ENCODE data around the gene CACNA2D2.

The CACNA2D2 gene

GRCh38 chr3:50445919-50446318 lies 57.5 kb downstream of the CACNA2D2 start:
- no peaks in the 10 kb centered on the region for H3K27me3 ChIP-seq (ENCODE audit: insufficient read depth, low read length, poor library complexity, severe bottlenecking)
- TF ChIP-seq EZH2phosphoT487 (IDR thresholded peaks at IDR 0.05; ENCODE audit: borderline replicate concordance) (no peak), CTCF (conservative IDR thresholded peaks at IDR 0.05; ENCODE audit: low read length) (no peak)
- no peak overlapping the region for H3K4me2 ChIP-seq (ENCODE audit: low read depth, low read length, poor library complexity, severe bottlenecking)

DNA sequence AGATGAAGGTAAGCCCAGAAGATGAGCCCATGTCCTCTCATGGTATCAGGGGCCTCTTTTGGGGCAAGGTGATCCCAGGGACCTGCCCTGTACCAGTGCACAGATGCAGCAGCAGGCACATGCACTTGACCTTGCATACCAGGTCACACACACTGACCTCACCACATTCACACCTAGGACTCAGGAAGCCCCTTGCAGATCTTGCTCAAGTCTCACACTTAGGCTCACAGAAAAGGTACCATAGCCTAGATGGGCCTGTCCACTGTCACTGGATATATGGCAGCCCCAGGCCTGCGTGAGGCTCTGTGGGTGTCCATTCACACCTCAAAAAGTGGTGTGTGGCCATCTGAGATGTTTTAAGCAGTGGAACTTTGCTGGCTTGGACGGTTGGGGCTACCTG lies 58.7 kb downstream of the CACNA2D2 start:
- no peak overlapping the region for H3K4me3 ChIP-seq (ENCODE audit: low read length, poor library complexity, severe bottlenecking)
- no peak overlapping the region for H3K4me2 ChIP-seq (ENCODE audit: low read depth, low read length, poor library complexity, severe bottlenecking)
- H3K4me1 ChIP-seq (ENCODE audit: insufficient read depth, low read length, poor library complexity, severe bottlenecking): no peaks in the 10 kb centered on the region
- no peaks in the 10 kb centered on the region for H3K36me3 ChIP-seq (ENCODE audit: insufficient read depth, low read length)
- H3K79me2 ChIP-seq (ENCODE audit: insufficient read depth, low read length): no peaks in the 10 kb centered on the region
- no peaks in the 10 kb centered on the region for H3K9me3 ChIP-seq (ENCODE audit: insufficient read depth, low read depth, low read length)
- no peak overlapping the region for H2AFZ ChIP-seq (ENCODE audit: low read length)
- H3K27me3 ChIP-seq (ENCODE audit: insufficient read depth, low read length, poor library complexity, severe bottlenecking): no peaks in the 10 kb centered on the region
- no peaks in the 10 kb centered on the region for H3F3A ChIP-seq (ENCODE audit: low read depth)
- H4K20me1 ChIP-seq (ENCODE audit: insufficient read depth, low read length, poor library complexity, severe bottlenecking): no peaks in the 10 kb centered on the region
- no peaks in the 10 kb centered on the region for H3K9me2 ChIP-seq (replicated peaks; ENCODE audit: low read depth, low read length)
- TF ChIP-seq EZH2phosphoT487 (IDR thresholded peaks at IDR 0.05; ENCODE audit: borderline replicate concordance): no peak
- no peak for TF ChIP-seq CTCF (conservative IDR thresholded peaks at IDR 0.05; ENCODE audit: low read length)
- no peak overlapping the region for H3K9ac ChIP-seq (ENCODE audit: low read depth, low read length, poor library complexity, severe bottlenecking)

More at GRCh38 chr3:50445919-50446318, 57.5 kb downstream of the CACNA2D2 start:
- H3K9me2 ChIP-seq (replicated peaks; ENCODE audit: low read depth, low read length): no peaks in the 10 kb centered on the region
- no peaks in the 10 kb centered on the region for H3K36me3 ChIP-seq (ENCODE audit: insufficient read depth, low read length)
- no peak overlapping the region for H3K4me3 ChIP-seq (ENCODE audit: low read length, poor library complexity, severe bottlenecking)
- no peaks in the 10 kb centered on the region for H3F3A ChIP-seq (ENCODE audit: low read depth)
- no peak overlapping the region for H2AFZ ChIP-seq (ENCODE audit: low read length)
- no peaks in the 10 kb centered on the region for H3K4me1 ChIP-seq (ENCODE audit: insufficient read depth, low read length, poor library complexity, severe bottlenecking)
- no peaks in the 10 kb centered on the region for H3K9me3 ChIP-seq (ENCODE audit: insufficient read depth, low read depth, low read length)
- no peak overlapping the region for H3K9ac ChIP-seq (ENCODE audit: low read depth, low read length, poor library complexity, severe bottlenecking)
- no peaks in the 10 kb centered on the region for H3K79me2 ChIP-seq (ENCODE audit: insufficient read depth, low read length)
- H4K20me1 ChIP-seq (ENCODE audit: insufficient read depth, low read length, poor library complexity, severe bottlenecking): no peaks in the 10 kb centered on the region

DNA sequence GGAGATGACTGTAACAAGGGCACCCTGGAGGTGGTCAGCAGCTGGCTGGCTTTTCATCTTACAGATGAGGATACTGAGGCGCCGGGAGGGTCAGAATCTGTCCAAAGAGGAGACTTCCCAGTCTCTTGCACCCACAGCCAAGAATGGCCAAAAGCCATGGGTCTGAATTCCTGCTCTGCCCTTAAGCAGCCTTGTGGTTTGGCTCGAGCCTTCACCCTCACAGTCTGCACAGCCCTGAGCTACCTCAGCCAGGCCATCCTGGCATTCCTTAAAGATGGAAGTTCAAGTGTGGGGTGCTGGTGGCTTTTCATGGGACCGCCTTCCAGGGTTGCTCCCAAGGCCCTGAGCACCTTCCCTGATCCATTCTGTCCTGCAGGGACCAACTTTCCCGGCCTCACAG lies 59.2 kb downstream of the CACNA2D2 start:
- Histone ChIP-seq H3K27me3 (ENCODE audit: insufficient read depth, low read length, poor library complexity, severe bottlenecking) (no peaks in the 10 kb centered on the region), H4K20me1 (ENCODE audit: insufficient read depth, low read length, poor library complexity, severe bottlenecking) (no peaks in the 10 kb centered on the region), H3K4me2 (ENCODE audit: low read depth, low read length, poor library complexity, severe bottlenecking) (no peak overlapping the region), H3F3A (ENCODE audit: low read depth) (no peaks in the 10 kb centered on the region), H2AFZ (ENCODE audit: low read length) (no peak overlapping the region), H3K9me3 (ENCODE audit: insufficient read depth, low read depth, low read length) (no peaks in the 10 kb centered on the region), H3K4me3 (ENCODE audit: low read length, poor library complexity, severe bottlenecking) (no peak overlapping the region), H3K9me2 (replicated peaks; ENCODE audit: low read depth, low read length) (no peaks in the 10 kb centered on the region), H3K4me1 (ENCODE audit: insufficient read depth, low read length, poor library complexity, severe bottlenecking) (no peaks in the 10 kb centered on the region), H3K79me2 (ENCODE audit: insufficient read depth, low read length) (no peaks in the 10 kb centered on the region), H3K36me3 (ENCODE audit: insufficient read depth, low read length) (no peaks in the 10 kb centered on the region), H3K9ac (ENCODE audit: low read depth, low read length, poor library complexity, severe bottlenecking) (no peak overlapping the region)
- no peak for TF ChIP-seq EZH2phosphoT487 (IDR thresholded peaks at IDR 0.05; ENCODE audit: borderline replicate concordance)

DNA sequence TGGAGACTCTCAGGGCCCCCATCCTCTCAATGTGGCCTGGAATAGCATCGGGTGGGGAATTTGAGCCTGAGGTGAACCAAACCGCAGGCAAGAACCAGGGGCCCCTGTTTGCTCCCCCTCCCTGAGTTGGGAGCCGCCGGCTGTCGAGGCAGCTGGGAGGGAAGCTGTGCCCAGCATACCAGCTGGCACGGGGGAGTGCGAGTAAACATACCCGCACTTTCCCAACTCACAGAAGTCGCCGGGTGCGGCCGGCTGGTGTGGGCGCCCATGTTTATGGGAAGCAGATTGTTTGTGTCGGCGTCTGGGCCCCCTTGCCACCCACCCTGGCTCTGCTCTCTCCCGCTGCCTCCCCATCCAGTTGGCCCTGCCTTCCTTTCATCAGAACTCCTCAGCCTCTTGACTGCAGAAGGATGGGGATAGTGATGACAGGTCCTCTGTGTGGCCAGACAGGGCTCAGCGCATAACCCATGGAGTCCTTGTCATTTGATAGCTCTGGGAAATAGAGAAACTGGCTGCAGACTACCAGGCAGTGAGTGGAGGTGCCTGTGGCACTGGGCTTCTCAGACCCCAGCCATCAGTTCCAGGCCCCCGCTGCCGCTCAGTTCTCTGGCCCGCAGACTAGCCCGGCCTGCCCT lies 60.4 kb downstream of the CACNA2D2 start:
- Histone ChIP-seq H3K4me1 (ENCODE audit: insufficient read depth, low read length, poor library complexity, severe bottlenecking) (no peaks in the 10 kb centered on the region), H3K36me3 (ENCODE audit: insufficient read depth, low read length) (no peaks in the 10 kb centered on the region), H4K20me1 (ENCODE audit: insufficient read depth, low read length, poor library complexity, severe bottlenecking) (no peaks in the 10 kb centered on the region), H3K79me2 (ENCODE audit: insufficient read depth, low read length) (no peaks in the 10 kb centered on the region), H3K27me3 (ENCODE audit: insufficient read depth, low read length, poor library complexity, severe bottlenecking) (no peaks in the 10 kb centered on the region), H3K9me2 (replicated peaks; ENCODE audit: low read depth, low read length) (no peaks in the 10 kb centered on the region), H3K9ac (ENCODE audit: low read depth, low read length, poor library complexity, severe bottlenecking) (no peak overlapping the region), H3K4me3 (ENCODE audit: low read length, poor library complexity, severe bottlenecking) (no peak overlapping the region), H2AFZ (ENCODE audit: low read length) (no peak overlapping the region), H3F3A (ENCODE audit: low read depth) (no peaks in the 10 kb centered on the region), H3K4me2 (ENCODE audit: low read depth, low read length, poor library complexity, severe bottlenecking) (no peak overlapping the region), H3K9me3 (ENCODE audit: insufficient read depth, low read depth, low read length) (no peaks in the 10 kb centered on the region)
- TF ChIP-seq CTCF (conservative IDR thresholded peaks at IDR 0.05; ENCODE audit: low read length) (no peak), EZH2phosphoT487 (IDR thresholded peaks at IDR 0.05; ENCODE audit: borderline replicate concordance) (no peak)
